ENCODE measurements around the gene MPDU1.

Gene MPDU1

DNA sequence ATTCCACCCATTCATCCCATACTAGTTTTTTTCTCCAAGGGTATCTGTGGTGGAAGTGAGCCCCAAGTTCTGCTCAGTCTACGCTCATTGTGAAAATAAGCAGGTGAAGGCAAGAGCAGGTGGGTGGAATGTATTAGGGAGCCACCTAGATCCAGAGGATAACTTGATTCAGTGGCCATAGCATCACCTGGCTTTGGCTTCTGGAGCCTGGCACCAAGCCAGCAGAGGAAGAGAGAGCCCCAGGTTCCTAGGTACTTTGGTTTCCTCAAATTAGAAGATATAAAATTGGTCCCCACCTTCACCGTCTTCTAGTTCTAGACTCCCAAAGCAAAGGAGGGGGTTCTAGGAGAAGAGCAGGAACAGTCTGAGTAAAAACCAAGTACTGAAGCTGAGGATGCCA is 27.0 kb downstream of the MPDU1 start:
- no peak for DNase-seq (ENCODE audit: low read depth)
- TF ChIP-seq, protein P1, sequence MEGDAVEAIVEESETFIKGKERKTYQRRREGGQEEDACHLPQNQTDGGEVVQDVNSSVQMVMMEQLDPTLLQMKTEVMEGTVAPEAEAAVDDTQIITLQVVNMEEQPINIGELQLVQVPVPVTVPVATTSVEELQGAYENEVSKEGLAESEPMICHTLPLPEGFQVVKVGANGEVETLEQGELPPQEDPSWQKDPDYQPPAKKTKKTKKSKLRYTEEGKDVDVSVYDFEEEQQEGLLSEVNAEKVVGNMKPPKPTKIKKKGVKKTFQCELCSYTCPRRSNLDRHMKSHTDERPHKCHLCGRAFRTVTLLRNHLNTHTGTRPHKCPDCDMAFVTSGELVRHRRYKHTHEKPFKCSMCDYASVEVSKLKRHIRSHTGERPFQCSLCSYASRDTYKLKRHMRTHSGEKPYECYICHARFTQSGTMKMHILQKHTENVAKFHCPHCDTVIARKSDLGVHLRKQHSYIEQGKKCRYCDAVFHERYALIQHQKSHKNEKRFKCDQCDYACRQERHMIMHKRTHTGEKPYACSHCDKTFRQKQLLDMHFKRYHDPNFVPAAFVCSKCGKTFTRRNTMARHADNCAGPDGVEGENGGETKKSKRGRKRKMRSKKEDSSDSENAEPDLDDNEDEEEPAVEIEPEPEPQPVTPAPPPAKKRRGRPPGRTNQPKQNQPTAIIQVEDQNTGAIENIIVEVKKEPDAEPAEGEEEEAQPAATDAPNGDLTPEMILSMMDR (IDR thresholded peaks at IDR 0.05; ENCODE audit: control insufficient read depth, extremely low read depth, insufficient read depth) = no peak
- H3K4me3 ChIP-seq (ENCODE audit: low read depth, low read length) = no peak overlapping the region

DNA sequence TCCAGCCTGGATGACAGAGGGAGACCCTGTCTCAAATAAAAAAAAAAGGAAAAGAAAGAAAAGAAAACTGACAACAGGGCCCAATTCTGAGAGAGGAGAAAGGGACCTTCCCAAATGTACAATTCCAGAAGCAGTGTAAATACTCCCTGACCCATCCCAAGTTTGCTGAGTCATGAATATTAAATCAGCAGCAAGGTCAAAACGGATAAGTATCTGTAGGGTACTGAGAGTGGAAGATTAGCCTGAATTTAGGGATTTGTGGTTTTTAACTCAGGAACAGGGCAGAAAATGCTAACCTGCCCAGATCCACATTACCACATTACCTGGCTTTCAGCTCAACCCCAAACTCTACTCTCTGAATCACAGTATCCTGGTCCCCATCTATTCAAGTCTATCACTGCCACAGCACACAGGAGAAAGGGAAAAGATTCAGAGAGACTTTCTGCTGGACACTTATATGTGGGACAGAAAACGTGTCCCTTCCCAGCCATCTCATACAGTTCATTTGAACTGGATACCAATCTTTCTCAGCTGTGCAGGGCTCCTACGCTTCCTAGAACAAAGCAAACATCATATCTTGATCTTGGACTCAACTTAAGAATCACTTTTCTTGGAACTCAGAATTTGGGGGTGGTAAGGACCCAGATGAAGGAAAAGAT is 28.1 kb downstream of the MPDU1 start:
- TF ChIP-seq, protein P1 (IDR thresholded peaks at IDR 0.05; ENCODE audit: control insufficient read depth, extremely low read depth, insufficient read depth) = no peak
- peak overlapping the region; percentile 38 for H3K4me3 ChIP-seq (ENCODE audit: low read depth, low read length)
- no peak for DNase-seq (ENCODE audit: low read depth)

- peak overlapping the region; percentile 38 for H3K4me3 ChIP-seq (ENCODE audit: low read depth, low read length)
- TF ChIP-seq, protein P1 (IDR thresholded peaks at IDR 0.05; ENCODE audit: control insufficient read depth, extremely low read depth, insufficient read depth) = no peak
Observed at GRCh38 chr17:7612294-7612640, 28.6 kb downstream of the MPDU1 start.

GRCh38 chr17:7613769-7614424 is 30.2 kb downstream of the MPDU1 start:
- no peak for DNase-seq (ENCODE audit: low read depth)
- H3K4me3 ChIP-seq (ENCODE audit: low read depth, low read length) = peak overlapping the region; percentile 90
- TF ChIP-seq, protein P1 (IDR thresholded peaks at IDR 0.05; ENCODE audit: control insufficient read depth, extremely low read depth, insufficient read depth) = 0 out of 2 replicates have a peak, but pooled peaks have one; percentile 21

More at GRCh38 chr17:7612294-7612640, 28.6 kb downstream of the MPDU1 start:
- no peak for DNase-seq (ENCODE audit: low read depth)

GRCh38 chr17:7614425-7615264 is 31.0 kb downstream of the MPDU1 start, which contains the start of gene FXR2:
Gene FXR2, minus strand, starts transcription at chr17:7614897. Its CDS starts 365 bp downstream, at chr17:7614532.
- DNase-seq (ENCODE audit: low read depth) = peak; percentile 99
- H3K4me3 ChIP-seq (ENCODE audit: low read depth, low read length) = peak within 1 kb of the TSS; percentile 90
- TF ChIP-seq, protein P1 (IDR thresholded peaks at IDR 0.05; ENCODE audit: control insufficient read depth, extremely low read depth, insufficient read depth) = peak; percentile 64

DNA sequence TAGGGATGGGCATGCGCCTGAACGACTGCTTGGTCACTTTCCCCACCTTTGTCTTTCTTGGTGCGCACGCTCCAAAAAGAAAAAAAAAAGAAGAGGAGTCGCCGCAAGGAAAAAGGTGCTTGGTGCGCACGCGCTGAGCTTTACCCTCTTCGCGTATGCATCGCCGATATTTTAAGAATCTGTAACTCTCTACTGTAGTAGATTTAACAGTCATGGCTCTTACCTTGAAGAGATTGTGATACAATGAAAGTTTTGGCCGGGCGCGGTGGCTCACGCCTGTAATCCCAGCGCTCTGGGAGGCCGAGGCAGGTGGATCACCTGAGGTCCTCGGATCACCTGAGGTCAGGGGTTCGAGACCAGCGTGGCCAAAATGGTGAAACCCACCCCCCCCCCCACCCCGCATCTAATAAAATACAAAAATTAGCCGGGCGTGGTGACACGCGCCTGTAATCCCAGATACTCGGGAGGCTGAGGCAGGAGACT is 31.7 kb downstream of the MPDU1 start:
- DNase-seq (ENCODE audit: low read depth) = no peak
- TF ChIP-seq, protein P1 (IDR thresholded peaks at IDR 0.05; ENCODE audit: control insufficient read depth, extremely low read depth, insufficient read depth) = no peak
- H3K4me3 ChIP-seq (ENCODE audit: low read depth, low read length) = peak overlapping the region; percentile 37

Data from LNCaP clone FGC (cell line).